Natural killer cell (primary cell): ENCODE data around the gene PRUNE2. TPM values are rescaled to one million over a fixed set of nuclear protein-coding genes. Genes with fewer than 3 reads are reported as not detected.

Source experiments
- ATAC-seq, 3 donors: fragments of 150-1000 bp in 2 of 3; fragments of 200-7000 bp in 1 of 3; cut with Tn5 transposase; 1 replicate in 1 of 3; 2 replicates in 2 of 3; pipeline ENCODE4 v1.10.0; 2021; ENCODE audit warnings: mild to moderate bottlenecking in 2 of 3, moderate library complexity in 2 of 3
- DNase-seq, 2 donors: peaks; one replicate each; pipeline versions ENCODE4 v3.0.0 to v3.0.0-alpha.2; 2013 to 2021; ENCODE audit warnings: mixed read lengths in 1 of 2
- H3K27ac ChIP-seq: one replicate; pipeline ENCODE4 v1.5.1; 2013; ENCODE audit warnings: mild to moderate bottlenecking, low read length
- H3K27me3 ChIP-seq: one replicate; pipeline ENCODE4 v1.6.1; 2013; ENCODE audit warnings: low read length; ENCODE audit not compliant: control insufficient read depth, insufficient read depth
- H3K36me3 ChIP-seq: one replicate; pipeline ENCODE4 v1.6.1; 2013; ENCODE audit warnings: low read length; ENCODE audit not compliant: control insufficient read depth, insufficient read depth
- H3K4me1 ChIP-seq: one replicate; pipeline ENCODE4 v1.6.1; 2013; ENCODE audit warnings: low read length; ENCODE audit not compliant: control insufficient read depth, insufficient read depth
- H3K4me3 ChIP-seq: one replicate; pipeline ENCODE4 v1.5.1; 2013; ENCODE audit warnings: low read length
- H3K9me3 ChIP-seq: one replicate; pipeline ENCODE4 v1.6.1; 2013; ENCODE audit warnings: low read length; ENCODE audit not compliant: control insufficient read depth, insufficient read depth
- H3K27ac Mint-ChIP-seq, 2 donors: one replicate each; pipeline ENCODE4 v1.8.0; 2022; ENCODE audit warnings: mild to moderate bottlenecking in 2 of 2, mixed read lengths in 2 of 2, moderate library complexity in 1 of 2
- H3K27me3 Mint-ChIP-seq, 2 donors: one replicate each; pipeline ENCODE4 v1.8.0; 2022; ENCODE audit warnings: low read depth in 2 of 2, mixed read lengths in 2 of 2
- H3K36me3 Mint-ChIP-seq: one replicate; pipeline ENCODE4 v1.8.0; 2022; ENCODE audit warnings: mixed read lengths
- H3K4me1 Mint-ChIP-seq, 2 donors: one replicate each; pipeline ENCODE4 v1.8.0; 2022; ENCODE audit warnings: mixed read lengths in 2 of 2
- H3K4me3 Mint-ChIP-seq: one replicate; pipeline ENCODE4 v1.8.0; 2022; ENCODE audit warnings: mild to moderate bottlenecking, moderate library complexity, mixed read lengths
- H3K9me3 Mint-ChIP-seq, 2 donors: one replicate each; pipeline ENCODE4 v1.8.0; 2022; ENCODE audit warnings: mixed read lengths in 2 of 2
- WGBS: methylation state at CpG from one replicate; pipeline ENCODE4 v1.1.7; 2013; ENCODE audit warnings: missing lambda C conversion rate; ENCODE audit not compliant: insufficient coverage; 5-methylcytosine and 5-hydroxymethylcytosine counted together
- intact Hi-C: fragments of 100-400 bp; cut with micrococcal nuclease; formaldehyde crosslinking; loops from one replicate; pipeline ENCODE4 v1.14.2; 2022
- total RNA-seq, 4 donors: library from RNA; stranded (reverse); fragments of 120-200 nt in 1 of 4; gene quantifications; one replicate each; pipeline versions ENCODE4 v1.2.3 to v1.2.4, GENCODE V29; 2013 to 2022
- TF ChIP-seq, protein P1 (sequence below): fragments of 200-600 bp; IDR thresholded peaks from one replicate; pipeline ENCODE4 v1.8.0; 2022; ENCODE audit warnings: antibody characterized with exemption

Gene PRUNE2
- total RNA-seq, 3 donors from 2014 or later (not counting 1 experiment from before 2014, with no cell fraction given): 0.43 to 0.45 TPM; not detected in 1

DNA sequence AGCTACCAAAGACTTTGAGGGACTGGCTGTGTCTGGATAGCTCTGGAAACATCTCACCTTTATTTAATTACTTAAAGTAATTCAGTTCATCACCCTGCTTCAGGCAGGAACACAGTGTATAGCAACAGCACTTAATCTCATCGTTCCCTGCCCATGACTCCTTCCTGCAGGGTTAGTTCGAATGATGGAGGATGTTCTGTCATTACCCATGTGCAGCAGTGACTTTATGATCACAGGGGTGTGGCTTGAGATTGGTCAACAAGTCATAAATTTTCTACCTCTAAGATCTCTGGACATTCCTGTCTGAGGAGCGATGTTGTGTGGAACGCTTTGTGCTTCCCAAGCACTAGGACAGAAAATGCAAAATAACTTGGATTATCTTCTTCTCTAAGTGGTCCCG lies 37.1 kb upstream of the PRUNE2 start:
- no peak for DNase-seq
- Mint-ChIP-seq H3K4me3 (no peak overlapping the region), H3K4me1 (no peaks in the 10 kb centered on the region), H3K27me3 (peaks cover 0 to 11% of the 10 kb centered on the region in 2 donors), H3K27ac (no peak overlapping the region), H3K9me3 (no peaks in the 10 kb centered on the region), H3K36me3 (no peaks in the 10 kb centered on the region)
- TF ChIP-seq, protein P1, sequence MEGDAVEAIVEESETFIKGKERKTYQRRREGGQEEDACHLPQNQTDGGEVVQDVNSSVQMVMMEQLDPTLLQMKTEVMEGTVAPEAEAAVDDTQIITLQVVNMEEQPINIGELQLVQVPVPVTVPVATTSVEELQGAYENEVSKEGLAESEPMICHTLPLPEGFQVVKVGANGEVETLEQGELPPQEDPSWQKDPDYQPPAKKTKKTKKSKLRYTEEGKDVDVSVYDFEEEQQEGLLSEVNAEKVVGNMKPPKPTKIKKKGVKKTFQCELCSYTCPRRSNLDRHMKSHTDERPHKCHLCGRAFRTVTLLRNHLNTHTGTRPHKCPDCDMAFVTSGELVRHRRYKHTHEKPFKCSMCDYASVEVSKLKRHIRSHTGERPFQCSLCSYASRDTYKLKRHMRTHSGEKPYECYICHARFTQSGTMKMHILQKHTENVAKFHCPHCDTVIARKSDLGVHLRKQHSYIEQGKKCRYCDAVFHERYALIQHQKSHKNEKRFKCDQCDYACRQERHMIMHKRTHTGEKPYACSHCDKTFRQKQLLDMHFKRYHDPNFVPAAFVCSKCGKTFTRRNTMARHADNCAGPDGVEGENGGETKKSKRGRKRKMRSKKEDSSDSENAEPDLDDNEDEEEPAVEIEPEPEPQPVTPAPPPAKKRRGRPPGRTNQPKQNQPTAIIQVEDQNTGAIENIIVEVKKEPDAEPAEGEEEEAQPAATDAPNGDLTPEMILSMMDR: no peak
- intact Hi-C loops: no loop called here
- no peaks in the 10 kb centered on the region for H3K27me3 ChIP-seq
- no peak overlapping the region for H3K4me3 ChIP-seq
- H3K27ac ChIP-seq: no peak overlapping the region
- no peak for ATAC-seq
- no peaks in the 10 kb centered on the region for H3K9me3 ChIP-seq
- no peaks in the 10 kb centered on the region for H3K36me3 ChIP-seq
- H3K4me1 ChIP-seq: no peaks in the 10 kb centered on the region
- WGBS: 90% methylated on average over 4 of the region's 5 CpGs

DNA sequence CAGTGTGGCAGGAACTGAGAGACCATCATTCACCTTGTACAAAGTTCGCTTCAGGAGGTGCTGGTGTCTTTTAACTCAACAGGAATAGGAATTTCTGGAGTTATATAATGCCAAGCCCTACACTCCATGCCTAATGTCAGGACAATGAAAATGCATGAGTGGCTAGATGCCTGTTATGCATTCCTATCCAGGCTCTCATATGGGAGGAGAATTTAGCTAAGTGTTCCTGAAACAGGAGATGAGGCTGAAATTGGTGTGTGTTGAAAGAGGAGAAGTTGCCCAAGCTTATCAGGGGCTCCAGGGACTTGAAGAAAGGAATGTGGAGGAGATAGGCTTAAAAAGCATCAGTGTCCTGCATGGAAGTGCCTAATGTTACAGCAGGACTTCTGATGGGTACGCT lies 26.8 kb upstream of the PRUNE2 start:
- Mint-ChIP-seq H3K27me3 (peaks cover 0 to 7% of the 10 kb centered on the region in 2 donors), H3K4me1 (no peaks in the 10 kb centered on the region), H3K4me3 (no peak overlapping the region), H3K36me3 (no peaks in the 10 kb centered on the region), H3K27ac (no peak overlapping the region), H3K9me3 (no peaks in the 10 kb centered on the region)
- TF ChIP-seq, protein P1: no peak
- no peaks in the 10 kb centered on the region for H3K4me1 ChIP-seq
- H3K36me3 ChIP-seq: no peaks in the 10 kb centered on the region
- WGBS: 43% methylated on average over 2 of the region's 2 CpGs
- no peaks in the 10 kb centered on the region for H3K9me3 ChIP-seq
- no peak overlapping the region for H3K4me3 ChIP-seq
- intact Hi-C loops: no loop called here
- H3K27ac ChIP-seq: no peak overlapping the region
- H3K27me3 ChIP-seq: no peaks in the 10 kb centered on the region
- DNase-seq (no peak), ATAC-seq (no peak)

GRCh38 chr9:76932265-76932664 lies 26.4 kb upstream of the PRUNE2 start:
- no peaks in the 10 kb centered on the region for H3K9me3 ChIP-seq
- Mint-ChIP-seq H3K4me1 (no peaks in the 10 kb centered on the region), H3K27ac (no peak overlapping the region), H3K36me3 (no peaks in the 10 kb centered on the region), H3K9me3 (no peaks in the 10 kb centered on the region), H3K4me3 (no peak overlapping the region), H3K27me3 (peaks cover 0 to 7% of the 10 kb centered on the region in 2 donors)
- H3K4me3 ChIP-seq: no peak overlapping the region
- H3K36me3 ChIP-seq: no peaks in the 10 kb centered on the region
- DNase-seq (no peak), ATAC-seq (no peak)
- no peak overlapping the region for H3K27ac ChIP-seq
- intact Hi-C loops: no loop called here
- no peaks in the 10 kb centered on the region for H3K4me1 ChIP-seq
- WGBS: 95% methylated on average over 1 of the region's 1 CpG
- no peaks in the 10 kb centered on the region for H3K27me3 ChIP-seq
- TF ChIP-seq, protein P1: no peak

- Histone ChIP-seq H3K36me3 (no peaks in the 10 kb centered on the region), H3K4me3 (no peak overlapping the region), H3K27me3 (no peaks in the 10 kb centered on the region), H3K27ac (no peak overlapping the region), H3K9me3 (no peaks in the 10 kb centered on the region), H3K4me1 (no peaks in the 10 kb centered on the region)
- intact Hi-C loops: no loop called here
- TF ChIP-seq, protein P1: no peak
- H3K36me3 Mint-ChIP-seq: no peaks in the 10 kb centered on the region
- no peak for ATAC-seq
- no peaks in the 10 kb centered on the region for H3K9me3 Mint-ChIP-seq
- H3K4me1 Mint-ChIP-seq: no peaks in the 10 kb centered on the region
- no peak overlapping the region for H3K27ac Mint-ChIP-seq
- H3K4me3 Mint-ChIP-seq: no peak overlapping the region
- DNase-seq: no peak
- WGBS: 93% methylated on average over 5 of the region's 5 CpGs
- peaks cover 3 to 7% of the 10 kb centered on the region in 2 donors for H3K27me3 Mint-ChIP-seq
These were observed 21.8 kb upstream of the PRUNE2 start for GRCh38 chr9:76927540-76928240.
